K562 (cell line): ENCODE results near the gene RAB3C.

Experiments used
- YY1 ChIP-seq, 3 experiments: IDR thresholded peaks; 2 replicates each; pipeline ENCODE4 v1.6.1; 2011; ENCODE audit warnings: low read length in 2 of 3, mild to moderate bottlenecking in 2 of 3, moderate library complexity in 2 of 3, borderline replicate concordance in 1 of 3, control low read depth in 1 of 3, low read depth in 1 of 3; ENCODE audit not compliant: insufficient read depth in 3 of 3, insufficient replicate concordance in 2 of 3, control insufficient read depth in 1 of 3, insufficient read length in 1 of 3; ENCODE audit errors: extremely low read depth in 1 of 3
- TF ChIP-seq, protein P1 (sequence below), 3 experiments: IDR thresholded peaks in 2 of 3; conservative IDR thresholded peaks in 1 of 3; 2 replicates each; pipeline ENCODE4 v1.5.1; 2011 to 2012; ENCODE audit warnings: low read length in 3 of 3, mild to moderate bottlenecking in 3 of 3, control low read depth in 2 of 3, improper control_type of control experiment in 1 of 3, inconsistent platforms in 1 of 3, low read depth in 1 of 3, mixed read lengths in 1 of 3, moderate library complexity in 1 of 3; ENCODE audit not compliant: insufficient read depth in 2 of 3

DNA sequence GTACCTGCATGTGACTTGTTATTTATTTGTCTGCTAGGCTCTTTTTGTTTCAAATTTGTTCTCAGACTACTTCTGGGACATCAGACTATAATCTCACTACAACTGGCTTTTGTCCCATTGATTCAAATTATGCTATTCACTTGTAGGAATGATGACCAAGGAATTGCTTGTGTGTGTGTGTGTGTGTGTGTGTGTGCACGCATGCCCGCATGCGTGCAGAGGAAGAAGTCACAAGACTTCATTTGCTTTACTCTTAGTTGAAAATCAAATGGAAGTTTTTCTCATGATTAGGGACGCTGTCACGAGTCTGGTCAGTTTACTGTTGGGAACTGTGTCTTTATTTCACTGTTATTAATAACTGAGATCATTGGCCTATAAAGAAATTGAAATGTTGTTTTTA lies 268.7 kb downstream of the RAB3C start:
- TF ChIP-seq, protein P1, sequence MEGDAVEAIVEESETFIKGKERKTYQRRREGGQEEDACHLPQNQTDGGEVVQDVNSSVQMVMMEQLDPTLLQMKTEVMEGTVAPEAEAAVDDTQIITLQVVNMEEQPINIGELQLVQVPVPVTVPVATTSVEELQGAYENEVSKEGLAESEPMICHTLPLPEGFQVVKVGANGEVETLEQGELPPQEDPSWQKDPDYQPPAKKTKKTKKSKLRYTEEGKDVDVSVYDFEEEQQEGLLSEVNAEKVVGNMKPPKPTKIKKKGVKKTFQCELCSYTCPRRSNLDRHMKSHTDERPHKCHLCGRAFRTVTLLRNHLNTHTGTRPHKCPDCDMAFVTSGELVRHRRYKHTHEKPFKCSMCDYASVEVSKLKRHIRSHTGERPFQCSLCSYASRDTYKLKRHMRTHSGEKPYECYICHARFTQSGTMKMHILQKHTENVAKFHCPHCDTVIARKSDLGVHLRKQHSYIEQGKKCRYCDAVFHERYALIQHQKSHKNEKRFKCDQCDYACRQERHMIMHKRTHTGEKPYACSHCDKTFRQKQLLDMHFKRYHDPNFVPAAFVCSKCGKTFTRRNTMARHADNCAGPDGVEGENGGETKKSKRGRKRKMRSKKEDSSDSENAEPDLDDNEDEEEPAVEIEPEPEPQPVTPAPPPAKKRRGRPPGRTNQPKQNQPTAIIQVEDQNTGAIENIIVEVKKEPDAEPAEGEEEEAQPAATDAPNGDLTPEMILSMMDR (IDR thresholded peaks at IDR 0.05 in 2 of 3, conservative IDR thresholded peaks at IDR 0.05 in 1 of 3; ENCODE audit: insufficient read depth in 2 of 3, low read depth in 1 of 3, low read length in 3 of 3) = no peak
- no peak for TF ChIP-seq YY1 (IDR thresholded peaks at IDR 0.05; ENCODE audit: borderline replicate concordance in 1 of 3, control insufficient read depth in 1 of 3, extremely low read depth in 1 of 3, insufficient read depth in 3 of 3, insufficient read length in 1 of 3, insufficient replicate concordance in 2 of 3, low read depth in 1 of 3, low read length in 2 of 3)
